ENCODE data around the gene MAPKAPK3. TPM values are rescaled to one million over a fixed set of nuclear protein-coding genes. Genes with fewer than 3 reads are reported as not detected.

Gene MAPKAPK3
- total RNA-seq, 4 donors from 2014 or later: 235 to 466 (median 387) TPM

GRCh38 chr3:50673931-50674330, 57.0 kb downstream of the MAPKAPK3 start:
- Histone ChIP-seq H3K27ac (no peak overlapping the region), H3K9me3 (no peaks in the 10 kb centered on the region), H3K36me3 (no peaks in the 10 kb centered on the region), H3K4me1 (peaks cover 3 to 4% of the 10 kb centered on the region in 2 donors), H3K27me3 (peaks cover 19 to 28% (median 23%) of the 10 kb centered on the region in 3 donors), H3K4me3 (no peak overlapping the region)
- DNase-seq (no peak), ATAC-seq (no peak)
- intact Hi-C loops (cut with DNase I; ENCODE audit: low total_unique reads): loop anchor here (10.0 kb wide), 1 partner anchor 109 kb away; the partner anchor contains the start of genes C3orf18 and HEMK1
- TF ChIP-seq, protein P1, sequence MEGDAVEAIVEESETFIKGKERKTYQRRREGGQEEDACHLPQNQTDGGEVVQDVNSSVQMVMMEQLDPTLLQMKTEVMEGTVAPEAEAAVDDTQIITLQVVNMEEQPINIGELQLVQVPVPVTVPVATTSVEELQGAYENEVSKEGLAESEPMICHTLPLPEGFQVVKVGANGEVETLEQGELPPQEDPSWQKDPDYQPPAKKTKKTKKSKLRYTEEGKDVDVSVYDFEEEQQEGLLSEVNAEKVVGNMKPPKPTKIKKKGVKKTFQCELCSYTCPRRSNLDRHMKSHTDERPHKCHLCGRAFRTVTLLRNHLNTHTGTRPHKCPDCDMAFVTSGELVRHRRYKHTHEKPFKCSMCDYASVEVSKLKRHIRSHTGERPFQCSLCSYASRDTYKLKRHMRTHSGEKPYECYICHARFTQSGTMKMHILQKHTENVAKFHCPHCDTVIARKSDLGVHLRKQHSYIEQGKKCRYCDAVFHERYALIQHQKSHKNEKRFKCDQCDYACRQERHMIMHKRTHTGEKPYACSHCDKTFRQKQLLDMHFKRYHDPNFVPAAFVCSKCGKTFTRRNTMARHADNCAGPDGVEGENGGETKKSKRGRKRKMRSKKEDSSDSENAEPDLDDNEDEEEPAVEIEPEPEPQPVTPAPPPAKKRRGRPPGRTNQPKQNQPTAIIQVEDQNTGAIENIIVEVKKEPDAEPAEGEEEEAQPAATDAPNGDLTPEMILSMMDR (IDR thresholded peaks at IDR 0.05 in 4 of 5, conservative IDR thresholded peaks at IDR 0.05 in 1 of 5): no peak
- no peak for TF ChIP-seq POLR2A (IDR thresholded peaks at IDR 0.05)
- in situ Hi-C loops (cut with MboI; ENCODE audit: low sequenced_read_pairs in 4 of 4): no loop called here

- intact Hi-C loops (cut with DNase I; ENCODE audit: low total_unique reads) (loop anchor here (10.0 kb wide), 1 partner anchor 110 kb away; the partner anchor contains the start of genes C3orf18 and HEMK1), in situ Hi-C loops (cut with MboI; ENCODE audit: low sequenced_read_pairs in 4 of 4) (no loop called here)
- ATAC-seq: peak; percentile 84 to 87
- H3K9me3 ChIP-seq: no peaks in the 10 kb centered on the region
- H3K4me1 ChIP-seq: peaks cover 3 to 4% of the 10 kb centered on the region in 2 donors
- TF ChIP-seq, protein P1 (IDR thresholded peaks at IDR 0.05 in 4 of 5, conservative IDR thresholded peaks at IDR 0.05 in 1 of 5): no peak
- TF ChIP-seq POLR2A (IDR thresholded peaks at IDR 0.05): peak; percentile 15 to 48
- peaks cover 23 to 28% (median 24%) of the 10 kb centered on the region in 3 donors for H3K27me3 ChIP-seq
- H3K36me3 ChIP-seq: no peaks in the 10 kb centered on the region
- DNase-seq: peak in 1 of 2 donors; percentile 41
- peak within 1 kb of the TSS; percentile 44 to 57 (median 51) for H3K4me3 ChIP-seq
- H3K27ac ChIP-seq: no peak within 1 kb of the TSS
Measured at GRCh38 chr3:50674349-50675178, 57.6 kb downstream of the MAPKAPK3 start, which contains the start of gene DOCK3. DOCK3 (plus strand) TSS chr3:50674927; CDS start chr3:50675264, 337 bp downstream.

- ATAC-seq: peak; percentile 61 to 64
- Histone ChIP-seq H3K4me1 (peaks cover 3 to 4% of the 10 kb centered on the region in 2 donors), H3K4me3 (peak overlapping the region; percentile 35 to 56 (median 44)), H3K9me3 (no peaks in the 10 kb centered on the region), H3K27me3 (peaks cover 23 to 28% (median 24%) of the 10 kb centered on the region in 3 donors), H3K36me3 (no peaks in the 10 kb centered on the region), H3K27ac (no peak overlapping the region)
- TF ChIP-seq, protein P1 (IDR thresholded peaks at IDR 0.05 in 4 of 5, conservative IDR thresholded peaks at IDR 0.05 in 1 of 5): peak in 3 of 5 experiments; percentile 45 to 64 (median 48)
- peak; percentile 3 to 4 for TF ChIP-seq POLR2A (IDR thresholded peaks at IDR 0.05)
- no peak for DNase-seq
- intact Hi-C loops (cut with DNase I; ENCODE audit: low total_unique reads): loop anchor here (10.0 kb wide), 1 partner anchor 111 kb away; the partner anchor contains the start of genes C3orf18 and HEMK1
- in situ Hi-C loops (cut with MboI; ENCODE audit: low sequenced_read_pairs in 4 of 4): no loop called here
Measured at GRCh38 chr3:50675179-50676030, 58.5 kb downstream of the MAPKAPK3 start.

DNA sequence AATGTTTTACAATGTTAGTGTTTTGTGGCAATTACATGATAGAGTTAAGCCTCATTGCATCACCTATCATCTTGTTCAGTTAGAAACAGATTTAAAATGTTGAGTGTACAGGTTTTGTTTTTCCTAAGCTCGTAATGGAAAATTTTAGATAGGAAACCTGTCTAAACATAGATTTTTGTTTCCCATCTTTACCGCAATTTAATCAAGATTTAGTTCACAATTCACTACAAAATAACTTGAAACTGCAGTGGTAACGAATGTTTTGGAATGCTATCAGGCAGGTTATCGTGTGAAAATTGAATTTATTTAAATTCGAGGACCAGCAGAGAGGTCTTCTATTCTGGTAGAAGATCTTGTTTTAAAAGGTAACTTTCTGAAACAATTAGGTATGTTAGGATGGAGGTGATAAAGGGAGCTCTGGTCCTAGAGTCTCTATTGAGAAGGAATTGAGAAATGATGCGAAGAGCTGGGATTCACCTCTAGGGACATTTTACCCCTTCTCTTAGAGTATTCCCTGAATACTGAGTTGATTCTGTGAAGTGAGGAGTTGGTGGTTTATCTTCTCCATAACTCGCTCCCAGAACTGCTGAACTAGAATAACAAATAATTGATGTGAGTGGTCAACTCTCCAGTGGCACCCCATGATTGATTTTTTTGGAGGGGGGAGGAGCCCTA, 59.2 kb downstream of the MAPKAPK3 start:
- Histone ChIP-seq H3K27ac (no peak overlapping the region), H3K36me3 (no peaks in the 10 kb centered on the region), H3K4me3 (no peak overlapping the region), H3K9me3 (no peaks in the 10 kb centered on the region), H3K27me3 (peaks cover 23 to 28% (median 24%) of the 10 kb centered on the region in 3 donors), H3K4me1 (peaks cover 3 to 4% of the 10 kb centered on the region in 2 donors)
- in situ Hi-C loops (cut with MboI; ENCODE audit: low sequenced_read_pairs in 4 of 4) (no loop called here), intact Hi-C loops (cut with DNase I; ENCODE audit: low total_unique reads) (loop anchor here (10.0 kb wide), 1 partner anchor 111 kb away; the partner anchor contains the start of genes C3orf18 and HEMK1)
- TF ChIP-seq, protein P1 (IDR thresholded peaks at IDR 0.05 in 4 of 5, conservative IDR thresholded peaks at IDR 0.05 in 1 of 5): no peak
- no peak for TF ChIP-seq POLR2A (IDR thresholded peaks at IDR 0.05)
- no peak for ATAC-seq
- DNase-seq: no peak
